DND-41 (cell line): ENCODE data around the gene PCDHA7.

Experiments
- EZH2 ChIP-seq: IDR thresholded peaks from 3 replicates; pipeline ENCODE4 v1.6.1; 2012; ENCODE audit warnings: borderline replicate concordance, low read depth, mild to moderate bottlenecking, moderate library complexity, low read length, inconsistent platforms; ENCODE audit not compliant: severe bottlenecking
- TF ChIP-seq, protein P1 (sequence below): IDR thresholded peaks from 2 replicates; pipeline ENCODE4 v1.5.1; 2012; ENCODE audit warnings: borderline replicate concordance, low read length, moderate library complexity, mild to moderate bottlenecking; ENCODE audit not compliant: poor library complexity, severe bottlenecking; ENCODE audit errors: extremely low read depth

DNA sequence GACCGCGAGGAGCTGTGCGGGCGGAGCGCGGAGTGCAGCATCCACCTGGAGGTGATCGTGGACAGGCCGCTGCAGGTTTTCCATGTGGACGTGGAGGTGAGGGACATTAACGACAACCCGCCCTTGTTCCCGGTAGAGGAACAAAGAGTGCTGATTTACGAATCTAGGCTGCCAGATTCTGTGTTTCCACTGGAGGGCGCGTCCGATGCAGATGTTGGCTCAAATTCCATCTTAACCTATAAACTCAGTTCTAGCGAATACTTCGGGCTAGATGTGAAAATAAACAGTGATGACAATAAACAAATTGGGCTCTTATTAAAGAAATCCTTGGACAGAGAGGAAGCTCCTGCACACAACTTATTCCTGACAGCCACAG, 5.7 kb upstream of the PCDHA7 start:
- TF ChIP-seq EZH2, result no peak
- TF ChIP-seq, protein P1, sequence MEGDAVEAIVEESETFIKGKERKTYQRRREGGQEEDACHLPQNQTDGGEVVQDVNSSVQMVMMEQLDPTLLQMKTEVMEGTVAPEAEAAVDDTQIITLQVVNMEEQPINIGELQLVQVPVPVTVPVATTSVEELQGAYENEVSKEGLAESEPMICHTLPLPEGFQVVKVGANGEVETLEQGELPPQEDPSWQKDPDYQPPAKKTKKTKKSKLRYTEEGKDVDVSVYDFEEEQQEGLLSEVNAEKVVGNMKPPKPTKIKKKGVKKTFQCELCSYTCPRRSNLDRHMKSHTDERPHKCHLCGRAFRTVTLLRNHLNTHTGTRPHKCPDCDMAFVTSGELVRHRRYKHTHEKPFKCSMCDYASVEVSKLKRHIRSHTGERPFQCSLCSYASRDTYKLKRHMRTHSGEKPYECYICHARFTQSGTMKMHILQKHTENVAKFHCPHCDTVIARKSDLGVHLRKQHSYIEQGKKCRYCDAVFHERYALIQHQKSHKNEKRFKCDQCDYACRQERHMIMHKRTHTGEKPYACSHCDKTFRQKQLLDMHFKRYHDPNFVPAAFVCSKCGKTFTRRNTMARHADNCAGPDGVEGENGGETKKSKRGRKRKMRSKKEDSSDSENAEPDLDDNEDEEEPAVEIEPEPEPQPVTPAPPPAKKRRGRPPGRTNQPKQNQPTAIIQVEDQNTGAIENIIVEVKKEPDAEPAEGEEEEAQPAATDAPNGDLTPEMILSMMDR, result no peak
